Spleen (tissue), 11 donors: ENCODE data around the gene CEBPB. TPM values are rescaled to one million over a fixed set of nuclear protein-coding genes. Genes with fewer than 3 reads are reported as not detected.

Experiments used
- DNase-seq: peaks from one replicate; pipeline ENCODE4 v3.0.0-alpha.2; 2020
- H3K27ac ChIP-seq, 8 donors: fragments of 200-600 bp; sonication (generic) in 7 of 8; 1 replicate in 4 of 8; 2 replicates in 4 of 8; pipeline versions ENCODE4 v1.5.0 to v1.8.0; 2016 to 2021; ENCODE audit warnings: inconsistent platforms in 4 of 8, mild to moderate bottlenecking in 4 of 8, moderate library complexity in 1 of 8
- H3K27me3 ChIP-seq, 7 donors: fragments of 200-600 bp; sonication (generic) in 6 of 7; replicated peaks in 1 of 7; 1 replicate in 4 of 7; 2 replicates in 3 of 7; pipeline versions ENCODE4 v1.5.0 to v1.8.0; 2016 to 2021; ENCODE audit warnings: inconsistent platforms in 3 of 7, mild to moderate bottlenecking in 1 of 7
- H3K36me3 ChIP-seq, 6 donors: fragments of 200-600 bp; sonication (generic) in 5 of 6; 1 replicate in 4 of 6; 2 replicates in 2 of 6; pipeline versions ENCODE4 v1.5.0 to v1.8.0; 2016 to 2021; ENCODE audit warnings: inconsistent platforms in 2 of 6
- H3K4me1 ChIP-seq, 6 donors: fragments of 200-600 bp; sonication (generic) in 5 of 6; 1 replicate in 3 of 6; 2 replicates in 3 of 6; pipeline versions ENCODE4 v1.5.0 to v1.8.0; 2016 to 2021; ENCODE audit warnings: inconsistent platforms in 3 of 6
- H3K4me3 ChIP-seq, 8 donors: fragments of 200-600 bp; sonication (generic) in 7 of 8; 1 replicate in 4 of 8; 2 replicates in 4 of 8; pipeline versions ENCODE4 v1.5.0 to v1.8.0; 2016 to 2021; ENCODE audit warnings: inconsistent platforms in 4 of 8, mild to moderate bottlenecking in 4 of 8, moderate library complexity in 2 of 8
- H3K9me3 ChIP-seq, 8 donors: fragments of 200-600 bp; sonication (generic) in 7 of 8; 1 replicate in 4 of 8; 2 replicates in 4 of 8; pipeline versions ENCODE4 v1.5.0 to v1.8.0; 2016 to 2021; ENCODE audit warnings: inconsistent platforms in 4 of 8
- CTCF ChIP-seq, 11 experiments: fragments of 200-600 bp in 7 of 11; fragments of 450-650 bp in 4 of 11; sonication (generic) in 4 of 11; IDR thresholded peaks in 8 of 11; conservative IDR thresholded peaks in 3 of 11; 1 replicate in 7 of 11; 2 replicates in 4 of 11; pipeline versions ENCODE4 v1.4.0 to v1.8.0; 2016 to 2021; ENCODE audit warnings: antibody characterized with exemption in 11 of 11, inconsistent platforms in 4 of 11, mild to moderate bottlenecking in 1 of 11
- POLR2A ChIP-seq, 3 donors: fragments of 450-650 bp; IDR thresholded peaks; one replicate each; pipeline ENCODE4 v1.5.1; 2017; ENCODE audit warnings: antibody characterized with exemption in 3 of 3, mild to moderate bottlenecking in 1 of 3
- POLR2AphosphoS5 ChIP-seq, 3 donors: sonication (generic); formaldehyde crosslinking; IDR thresholded peaks; one replicate each; pipeline ENCODE4 v1.5.1; 2017; ENCODE audit warnings: antibody characterized with exemption in 3 of 3
- WGBS, 5 donors: extraction: QIAGEN DNeasy Blood & Tissue Kit in 3 of 5; methylation state at CpG; one replicate each; pipeline versions ENCODE4 v1.1.5 to v1.1.7; 2013 to 2018; 5-methylcytosine and 5-hydroxymethylcytosine counted together
- intact Hi-C: fragments of 100-400 bp; cut with DNase I; formaldehyde crosslinking; loops from one replicate; pipeline ENCODE4 v1.15.0; 2023; ENCODE audit warnings: low total_unique reads
- polyA plus RNA-seq, 3 donors: library from polyadenylated mRNA; stranded (reverse); fragments of 200-250 nt; gene quantifications; one replicate each; pipeline ENCODE4 v1.2.1, GENCODE V29; 2013
- total RNA-seq, 7 donors: library from RNA; depleted of rRNA in 3 of 7; stranded (reverse); fragments of >200 nt in 3 of 7; fragmentation: NEBNext Ultra II Directional in 4 of 7; extraction: Animal tissue kit (Norgen Biotek cat#: 25700) in 4 of 7; gene quantifications; one replicate each; pipeline versions ENCODE4 v1.1.0 to v1.2.1, GENCODE V29; 2016 to 2021
- donor health status: healthy with polysubstance abuse.
- donor health status: DM: no; HTN: no; CAD: no; lungs with moderate emphysema.
- donor health status: DM: no; HTN: no; CAD: no.
- donor health status: Bipolar disorder and iron deficiency.
- donor health status: healthy.
- donor health status: DM: no; HTN: no; CAD: no.
- donor health status: DM: yes; HTN: yes; CAD: no.

CEBPB gene
- total and polyA plus RNA-seq, 10 donors = 24.2 to 273 (median 105) TPM

- DNase-seq = no peak
- Histone ChIP-seq H3K36me3 (no peaks in the 10 kb centered on the region), H3K27me3 (peaks cover 0 to 15% (median 0%) of the 10 kb centered on the region in 7 donors), H3K4me1 (peaks cover 0 to 10% (median 5%) of the 10 kb centered on the region in 6 donors), H3K9me3 (no peaks in the 10 kb centered on the region), H3K4me3 (no peak overlapping the region), H3K27ac (no peak overlapping the region)
- 83 to 96% (median 86%) methylated on average over 10 of the region's 10 CpGs for WGBS, 5 donors
- intact Hi-C loops = loop anchor here (5.0 kb wide), 1 partner anchor 406 kb away; no protein-coding TSS in a partner anchor
- TF ChIP-seq POLR2AphosphoS5 (IDR thresholded peaks at IDR 0.05) (no peak), CTCF (IDR thresholded peaks at IDR 0.05 in 8 of 11, conservative IDR thresholded peaks at IDR 0.05 in 3 of 11) (no peak), POLR2A (IDR thresholded peaks at IDR 0.05) (no peak)
Measured at GRCh38 chr20:50181344-50181743, 9.3 kb upstream of the CEBPB start.

DNA sequence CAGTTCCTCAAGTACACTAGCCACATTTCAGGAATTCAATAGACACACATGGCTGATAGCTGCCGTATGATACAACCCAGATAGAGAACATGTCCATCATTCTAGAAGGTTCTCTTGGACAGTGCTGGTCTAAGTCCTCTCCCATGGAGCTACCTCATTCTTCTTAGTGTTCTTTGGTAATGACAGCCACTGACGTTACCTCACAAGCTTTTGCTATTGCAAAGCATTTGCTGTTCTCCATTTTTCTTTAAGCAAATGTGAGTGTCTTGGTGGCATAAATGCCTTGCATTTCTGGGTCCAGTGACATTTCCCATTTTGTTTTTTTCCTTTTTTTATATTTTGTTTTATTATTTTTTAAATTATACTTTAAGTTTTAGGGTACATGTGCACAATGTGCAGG, 8.3 kb upstream of the CEBPB start:
- WGBS, 5 donors = 57 to 80% (median 74%) methylated on average over 2 of the region's 2 CpGs
- no peak for DNase-seq
- H3K36me3 ChIP-seq = no peaks in the 10 kb centered on the region
- no peak overlapping the region for H3K27ac ChIP-seq
- H3K27me3 ChIP-seq = peaks cover 0 to 15% (median 0%) of the 10 kb centered on the region in 7 donors
- TF ChIP-seq CTCF (IDR thresholded peaks at IDR 0.05 in 8 of 11, conservative IDR thresholded peaks at IDR 0.05 in 3 of 11) = no peak
- TF ChIP-seq POLR2A (IDR thresholded peaks at IDR 0.05) = no peak
- TF ChIP-seq POLR2AphosphoS5 (IDR thresholded peaks at IDR 0.05) = no peak
- intact Hi-C loops = loop anchor here (5.0 kb wide), 1 partner anchor 405 kb away; no protein-coding TSS in a partner anchor
- H3K4me3 ChIP-seq = no peak overlapping the region
- H3K9me3 ChIP-seq = no peaks in the 10 kb centered on the region
- H3K4me1 ChIP-seq = peaks cover 0 to 20% (median 9%) of the 10 kb centered on the region in 6 donors

DNA sequence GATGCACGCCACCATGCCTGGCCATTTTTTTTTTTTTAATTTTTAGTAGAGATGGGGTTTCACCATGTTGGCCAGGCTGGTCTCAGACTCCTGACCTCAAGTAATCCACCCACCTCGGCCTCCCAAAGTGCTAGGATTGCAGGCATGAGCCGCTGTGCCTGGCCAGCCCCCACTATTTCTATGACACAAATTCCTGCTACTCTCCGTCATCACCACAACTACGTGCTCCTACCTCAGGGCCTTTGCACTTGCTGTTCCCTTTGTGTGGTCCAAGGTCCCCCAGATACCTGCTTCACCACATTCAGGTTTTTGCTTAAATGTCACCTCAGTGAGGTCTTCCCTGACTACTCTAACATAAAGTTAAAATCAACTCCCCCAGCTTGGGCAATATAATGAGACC, 5.2 kb upstream of the CEBPB start:
- Histone ChIP-seq H3K4me1 (peaks cover 4 to 45% (median 16%) of the 10 kb centered on the region in 6 donors), H3K27me3 (peaks cover 0 to 15% (median 0%) of the 10 kb centered on the region in 7 donors), H3K27ac (no peak overlapping the region), H3K9me3 (no peaks in the 10 kb centered on the region), H3K36me3 (no peaks in the 10 kb centered on the region), H3K4me3 (no peak overlapping the region)
- no peak for TF ChIP-seq POLR2A (IDR thresholded peaks at IDR 0.05)
- TF ChIP-seq CTCF (IDR thresholded peaks at IDR 0.05 in 8 of 11, conservative IDR thresholded peaks at IDR 0.05 in 3 of 11) = no peak
- no peak for TF ChIP-seq POLR2AphosphoS5 (IDR thresholded peaks at IDR 0.05)
- WGBS, 5 donors = 87 to 95% (median 93%) methylated on average over 5 of the region's 5 CpGs
- intact Hi-C loops = no loop called here
- no peak for DNase-seq

- H3K4me3 ChIP-seq = no peak overlapping the region
- intact Hi-C loops = no loop called here
- H3K4me1 ChIP-seq = peaks cover 4 to 45% (median 16%) of the 10 kb centered on the region in 6 donors
- no peak for TF ChIP-seq POLR2A (IDR thresholded peaks at IDR 0.05)
- peak in 2 of 3 donors; percentile 17 to 38 for TF ChIP-seq POLR2AphosphoS5 (IDR thresholded peaks at IDR 0.05)
- peak; percentile 97 to 100 (median 99) for TF ChIP-seq CTCF (IDR thresholded peaks at IDR 0.05 in 8 of 11, conservative IDR thresholded peaks at IDR 0.05 in 3 of 11)
- WGBS, 5 donors = 17 to 23% (median 19%) methylated on average over 15 to 16 of the region's 16 CpGs
- H3K27me3 ChIP-seq = peaks cover 0 to 15% (median 0%) of the 10 kb centered on the region in 7 donors
- H3K36me3 ChIP-seq = no peaks in the 10 kb centered on the region
- peak overlapping the region in 4 of 8 donors; percentile 51 to 100 (median 79) for H3K27ac ChIP-seq
- H3K9me3 ChIP-seq = no peaks in the 10 kb centered on the region
- peak; percentile 95 for DNase-seq
Measured at GRCh38 chr20:50186151-50186885, 4.3 kb upstream of the CEBPB start.
